BLaER1 treated with 17β-estradiol and CSF1 and Interleukin-3, amounts not matched to agents 10 nM and 100 nM (cell line): ENCODE results near the gene LIN54.
"Not testable (repeated sequence)": the region's sequence is repeated elsewhere in the genome, so short reads cannot be mapped to it uniquely, and the experiment has no call there.

ENCODE experiments used
- H3K27ac ChIP-seq, 11 experiments: shearing (Covaris generic); formaldehyde crosslinking; 2 replicates each; pipeline ENCODE4 v1.8.1; 2022
- H3K27me3 ChIP-seq, 11 experiments: shearing (Covaris generic); formaldehyde crosslinking; 2 replicates each; pipeline ENCODE4 v1.8.1; 2022
- H3K36me3 ChIP-seq, 11 experiments: shearing (Covaris generic); formaldehyde crosslinking; 2 replicates each; pipeline ENCODE4 v1.8.1; 2022
- H3K4me1 ChIP-seq, 10 experiments: shearing (Covaris generic); formaldehyde crosslinking; 2 replicates each; pipeline ENCODE4 v1.8.1; 2022
- H3K4me2 ChIP-seq, 11 experiments: shearing (Covaris generic); formaldehyde crosslinking; 2 replicates each; pipeline ENCODE4 v1.8.1; 2022
- H3K4me3 ChIP-seq, 10 experiments: shearing (Covaris generic); formaldehyde crosslinking; 2 replicates each; pipeline ENCODE4 v1.8.1; 2022
- H3K9ac ChIP-seq, 11 experiments: shearing (Covaris generic); formaldehyde crosslinking; 2 replicates each; pipeline ENCODE4 v1.8.1; 2022
- H3K9me3 ChIP-seq, 11 experiments: shearing (Covaris generic); formaldehyde crosslinking; replicated peaks in 1 of 11; 2 replicates each; pipeline ENCODE4 v1.8.1; 2022
- H4K20me1 ChIP-seq, 11 experiments: shearing (Covaris generic); formaldehyde crosslinking; 2 replicates each; pipeline ENCODE4 v1.8.1; 2022
- Cebpa-rat ChIP-seq, 11 experiments: shearing (Covaris generic); IDR thresholded peaks; 2 replicates each; pipeline ENCODE4 v1.8.1; 2022

LIN54 gene

GRCh38 chr4:83013902-83014301, 3.3 kb upstream of the LIN54 start:
- H3K4me2 ChIP-seq: peak overlapping the region; percentile 49 to 76 (median 59); a peak in 20 of 22 replicates
- H3K9me3 ChIP-seq: no peaks in the 10 kb centered on the region
- H3K4me3 ChIP-seq: no peak overlapping the region
- peaks cover 8 to 29% (median 24%) of the 10 kb centered on the region in 10 experiments for H3K4me1 ChIP-seq
- H3K27ac ChIP-seq: peak overlapping the region; percentile 22 to 96 (median 88); a peak in 12 of 22 replicates
- H3K9ac ChIP-seq: peak overlapping the region in 3 of 11 experiments; percentile 82 to 95 (median 89); a peak in 4 of 22 replicates
- no peaks in the 10 kb centered on the region for H3K36me3 ChIP-seq
- peaks cover 0 to 7% (median 0%) of the 10 kb centered on the region in 11 experiments; a peak in 3 of 22 replicates for H4K20me1 ChIP-seq
- no peaks in the 10 kb centered on the region for H3K27me3 ChIP-seq
- TF ChIP-seq Cebpa-rat (IDR thresholded peaks at IDR 0.05): no peak

- Histone ChIP-seq H3K4me2 (peak overlapping the region; percentile 49 to 76 (median 59)), H3K36me3 (no peaks in the 10 kb centered on the region), H3K9me3 (no peaks in the 10 kb centered on the region), H3K9ac (peak overlapping the region; percentile 79 to 95 (median 92)), H3K27me3 (no peaks in the 10 kb centered on the region), H3K4me1 (peaks cover 11 to 34% (median 28%) of the 10 kb centered on the region in 10 experiments), H3K4me3 (peak overlapping the region; percentile 66 to 99 (median 91)), H3K27ac (peak overlapping the region; percentile 72 to 96 (median 89)), H4K20me1 (peaks cover 0 to 9% (median 0%) of the 10 kb centered on the region in 11 experiments; a peak in 3 of 22 replicates)
- no peak for TF ChIP-seq Cebpa-rat (IDR thresholded peaks at IDR 0.05)
Observed at GRCh38 chr4:83013420-83013867, 2.8 kb upstream of the LIN54 start.

- H4K20me1 ChIP-seq: peaks cover 0 to 13% (median 0%) of the 10 kb centered on the region in 11 experiments; a peak in 3 of 22 replicates
- no peak for TF ChIP-seq Cebpa-rat (IDR thresholded peaks at IDR 0.05)
- H3K27me3 ChIP-seq: no peaks in the 10 kb centered on the region
- peak overlapping the region; percentile 70 to 98 (median 86) for H3K4me2 ChIP-seq
- H3K9ac ChIP-seq: peak overlapping the region; percentile 89 to 96 (median 94)
- H3K9me3 ChIP-seq: no peaks in the 10 kb centered on the region
- no peaks in the 10 kb centered on the region for H3K36me3 ChIP-seq
- peak overlapping the region; percentile 84 to 99 (median 92) for H3K4me3 ChIP-seq
- H3K4me1 ChIP-seq: peaks cover 16 to 40% (median 34%) of the 10 kb centered on the region in 10 experiments
- H3K27ac ChIP-seq: peak overlapping the region; percentile 72 to 96 (median 92)
Observed at GRCh38 chr4:83012687-83013419, 2.2 kb upstream of the LIN54 start.

GRCh38 chr4:83012200-83012686, 1.6 kb upstream of the LIN54 start:
- no peaks in the 10 kb centered on the region; a peak in 2 of 22 replicates for H3K36me3 ChIP-seq
- H3K4me1 ChIP-seq: peaks cover 21 to 46% (median 40%) of the 10 kb centered on the region in 10 experiments
- H3K4me2 ChIP-seq: peak overlapping the region; percentile 70 to 98 (median 86)
- TF ChIP-seq Cebpa-rat (IDR thresholded peaks at IDR 0.05): no peak
- peaks cover 0 to 13% (median 0%) of the 10 kb centered on the region in 11 experiments; a peak in 3 of 22 replicates for H4K20me1 ChIP-seq
- no peaks in the 10 kb centered on the region for H3K27me3 ChIP-seq
- peak overlapping the region; percentile 84 to 99 (median 92) for H3K4me3 ChIP-seq
- H3K27ac ChIP-seq: peak overlapping the region; percentile 55 to 96 (median 92)
- H3K9ac ChIP-seq: peak overlapping the region; percentile 89 to 96 (median 94)
- no peaks in the 10 kb centered on the region for H3K9me3 ChIP-seq

- Histone ChIP-seq H3K36me3 (peaks cover 0 to 3% (median 0%) of the 10 kb centered on the region in 11 experiments; a peak in 2 of 22 replicates), H3K9ac (peak overlapping the region; percentile 89 to 96 (median 94)), H3K9me3 (no peaks in the 10 kb centered on the region), H3K4me1 (peaks cover 21 to 51% (median 41%) of the 10 kb centered on the region in 10 experiments), H4K20me1 (peaks cover 0 to 13% (median 0%) of the 10 kb centered on the region in 11 experiments; a peak in 3 of 22 replicates), H3K4me3 (peak overlapping the region; percentile 84 to 99 (median 92)), H3K27me3 (no peaks in the 10 kb centered on the region), H3K4me2 (peak overlapping the region; percentile 70 to 98 (median 86)), H3K27ac (peak overlapping the region; percentile 55 to 96 (median 92); a peak in 21 of 22 replicates)
- no peak for TF ChIP-seq Cebpa-rat (IDR thresholded peaks at IDR 0.05)
Observed at GRCh38 chr4:83011689-83012199, 1.1 kb upstream of the LIN54 start.

GRCh38 chr4:83010111-83010521, 507 bp downstream of the LIN54 start:
- H3K4me3 ChIP-seq: peak overlapping the region; percentile 84 to 99 (median 92)
- H3K9me3 ChIP-seq: no peaks in the 10 kb centered on the region
- no peak for TF ChIP-seq Cebpa-rat (IDR thresholded peaks at IDR 0.05)
- H4K20me1 ChIP-seq: peaks cover 0 to 13% (median 0%) of the 10 kb centered on the region in 11 experiments; a peak in 5 of 22 replicates
- H3K27me3 ChIP-seq: no peaks in the 10 kb centered on the region
- H3K4me2 ChIP-seq: peak overlapping the region; percentile 80 to 97 (median 90)
- H3K4me1 ChIP-seq: peaks cover 21 to 53% (median 41%) of the 10 kb centered on the region in 10 experiments
- peak overlapping the region; percentile 88 to 96 (median 92) for H3K27ac ChIP-seq
- peaks cover 0 to 14% (median 11%) of the 10 kb centered on the region in 11 experiments; a peak in 11 of 22 replicates for H3K36me3 ChIP-seq
- peak overlapping the region; percentile 89 to 96 (median 94) for H3K9ac ChIP-seq

GRCh38 chr4:83009529-83009928, 1.1 kb downstream of the LIN54 start:
- H3K9me3 ChIP-seq: 0 out of 22 replicates have a peak, but pooled peaks cover 0 to 1% (median 0%) of the 10 kb centered on the region in 11 experiments
- no peaks in the 10 kb centered on the region for H3K27me3 ChIP-seq
- H3K4me3 ChIP-seq: peak overlapping the region; percentile 84 to 99 (median 92)
- H3K4me2 ChIP-seq: peak overlapping the region; percentile 80 to 97 (median 90)
- peak overlapping the region; percentile 88 to 96 (median 92); a peak in 21 of 22 replicates for H3K27ac ChIP-seq
- peaks cover 0 to 20% (median 16%) of the 10 kb centered on the region in 11 experiments; a peak in 11 of 22 replicates for H3K36me3 ChIP-seq
- H3K4me1 ChIP-seq: peaks cover 21 to 53% (median 41%) of the 10 kb centered on the region in 10 experiments
- no peak for TF ChIP-seq Cebpa-rat (IDR thresholded peaks at IDR 0.05)
- H3K9ac ChIP-seq: peak overlapping the region; percentile 89 to 96 (median 94)
- H4K20me1 ChIP-seq: peaks cover 0 to 13% (median 0%) of the 10 kb centered on the region in 11 experiments; a peak in 5 of 22 replicates

GRCh38 chr4:83003044-83003791, 7.4 kb downstream of the LIN54 start:
- not testable (repeated sequence) for H3K9ac ChIP-seq, H3K27me3 ChIP-seq, H3K27ac ChIP-seq, H3K9me3 ChIP-seq, H3K4me2 ChIP-seq, H3K4me3 ChIP-seq
- Histone ChIP-seq H4K20me1 (peaks cover 0 to 29% (median 10%) of the 10 kb centered on the region in 11 experiments; a peak in 9 of 22 replicates), H3K4me1 (peaks cover 7 to 18% (median 12%) of the 10 kb centered on the region in 10 experiments), H3K36me3 (peaks cover 0 to 57% (median 36%) of the 10 kb centered on the region in 11 experiments; a peak in 18 of 22 replicates)
